ENCODE measurements around the gene PCSK6.

Gene PCSK6

GRCh38 chr15:101407439-101407838 lies 82.1 kb downstream of the PCSK6 start:
- no peak for TF ChIP-seq TAF1 (IDR thresholded peaks at IDR 0.05; ENCODE audit: low read depth)
- no peak for TF ChIP-seq EGR1 (IDR thresholded peaks at IDR 0.05)
- no peak for TF ChIP-seq RAD21 (IDR thresholded peaks at IDR 0.05; ENCODE audit: low read depth)
- TF ChIP-seq NFIC (IDR thresholded peaks at IDR 0.05): no peak
- TF ChIP-seq TCF12 (IDR thresholded peaks at IDR 0.05; ENCODE audit: low read depth): no peak
- TF ChIP-seq ZBTB7A (IDR thresholded peaks at IDR 0.05; ENCODE audit: low read depth): no peak
- TF ChIP-seq CEBPB (IDR thresholded peaks at IDR 0.05): no peak
- TF ChIP-seq MAX (IDR thresholded peaks at IDR 0.05): no peak
- TF ChIP-seq USF1 (IDR thresholded peaks at IDR 0.05): no peak
- TF ChIP-seq FOXM1 (IDR thresholded peaks at IDR 0.05; ENCODE audit: borderline replicate concordance, low read depth): no peak
- no peak for TF ChIP-seq CREB1 (IDR thresholded peaks at IDR 0.05; ENCODE audit: low read depth)
- no peak for TF ChIP-seq REST (IDR thresholded peaks at IDR 0.05; ENCODE audit: low read depth)
- TF ChIP-seq EP300 (IDR thresholded peaks at IDR 0.05; ENCODE audit: borderline replicate concordance): no peak
- no peak for TF ChIP-seq YY1 (IDR thresholded peaks at IDR 0.05; ENCODE audit: low read depth)
- TF ChIP-seq TEAD4 (IDR thresholded peaks at IDR 0.05): no peak

- TF ChIP-seq MAX (IDR thresholded peaks at IDR 0.05) (no peak), CREB1 (IDR thresholded peaks at IDR 0.05; ENCODE audit: low read depth) (no peak), CEBPB (IDR thresholded peaks at IDR 0.05) (no peak), EP300 (IDR thresholded peaks at IDR 0.05; ENCODE audit: borderline replicate concordance) (no peak), RAD21 (IDR thresholded peaks at IDR 0.05; ENCODE audit: low read depth) (no peak), ZBTB7A (IDR thresholded peaks at IDR 0.05; ENCODE audit: low read depth) (no peak), TEAD4 (IDR thresholded peaks at IDR 0.05) (no peak), REST (IDR thresholded peaks at IDR 0.05; ENCODE audit: low read depth) (no peak), USF1 (IDR thresholded peaks at IDR 0.05) (no peak), NFIC (IDR thresholded peaks at IDR 0.05) (no peak), EGR1 (IDR thresholded peaks at IDR 0.05) (no peak), FOXM1 (IDR thresholded peaks at IDR 0.05; ENCODE audit: borderline replicate concordance, low read depth) (no peak), TCF12 (IDR thresholded peaks at IDR 0.05; ENCODE audit: low read depth) (no peak), YY1 (IDR thresholded peaks at IDR 0.05; ENCODE audit: low read depth) (no peak), TAF1 (IDR thresholded peaks at IDR 0.05; ENCODE audit: low read depth) (no peak)
Observed at GRCh38 chr15:101406526-101407195, 82.8 kb downstream of the PCSK6 start.

- TF ChIP-seq TAF1 (IDR thresholded peaks at IDR 0.05; ENCODE audit: low read depth) (no peak), FOXM1 (IDR thresholded peaks at IDR 0.05; ENCODE audit: borderline replicate concordance, low read depth) (no peak), NFIC (IDR thresholded peaks at IDR 0.05) (no peak), EGR1 (IDR thresholded peaks at IDR 0.05) (no peak), TEAD4 (IDR thresholded peaks at IDR 0.05) (no peak), EP300 (IDR thresholded peaks at IDR 0.05; ENCODE audit: borderline replicate concordance) (no peak), CEBPB (IDR thresholded peaks at IDR 0.05) (no peak), TCF12 (IDR thresholded peaks at IDR 0.05; ENCODE audit: low read depth) (no peak), REST (IDR thresholded peaks at IDR 0.05; ENCODE audit: low read depth) (no peak), RAD21 (IDR thresholded peaks at IDR 0.05; ENCODE audit: low read depth) (no peak), USF1 (IDR thresholded peaks at IDR 0.05) (no peak), ZBTB7A (IDR thresholded peaks at IDR 0.05; ENCODE audit: low read depth) (no peak), YY1 (IDR thresholded peaks at IDR 0.05; ENCODE audit: low read depth) (no peak)
Observed at GRCh38 chr15:101406036-101406435, 83.5 kb downstream of the PCSK6 start.

Data from Ishikawa (cell line).